ENCODE measurements around the gene DSCAML1. TPM values are rescaled to one million over a fixed set of nuclear protein-coding genes. Genes with fewer than 3 reads are reported as not detected.
A peak's percentile ranks its signal among the peaks of the same experiment; 100 is the strongest.

The DSCAML1 gene
- total RNA-seq, 1 experiment from 2014 or later: 0.90 TPM

DNA sequence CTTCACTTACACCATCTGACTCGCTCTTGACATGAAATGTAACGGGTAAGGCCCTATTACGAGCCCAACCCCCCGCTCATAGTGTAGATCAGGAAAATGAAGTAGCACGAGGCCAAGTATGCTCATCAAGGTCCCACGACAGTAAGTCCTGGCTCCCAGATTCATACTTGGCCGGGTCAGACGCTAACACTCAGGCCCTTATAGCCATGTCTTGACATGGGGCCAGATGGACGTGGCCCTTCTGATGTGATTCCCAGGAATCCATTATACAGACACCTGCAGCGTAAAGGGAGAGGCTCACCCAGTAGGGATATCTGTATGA is 294.3 kb downstream of the DSCAML1 start:
- ChIA-PET CTCF (interaction anchor here (0.6 to 3.0 kb wide), 8 partner anchors 12 to 137 kb away, joined by 3 to 25 read pairs (median 4); no protein-coding TSS in a partner anchor), POLR2A (no interaction called here)
- DNase-seq (ENCODE audit: low spot score): no peak
- no peaks in the 10 kb centered on the region for H3K27me3 Mint-ChIP-seq (ENCODE audit: low read depth)
- TF ChIP-seq, protein P1, sequence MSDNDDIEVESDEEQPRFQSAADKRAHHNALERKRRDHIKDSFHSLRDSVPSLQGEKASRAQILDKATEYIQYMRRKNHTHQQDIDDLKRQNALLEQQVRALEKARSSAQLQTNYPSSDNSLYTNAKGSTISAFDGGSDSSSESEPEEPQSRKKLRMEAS (CRISPR knock-in tag; IDR thresholded peaks at IDR 0.05): no peak
- TF ChIP-seq, protein P2, sequence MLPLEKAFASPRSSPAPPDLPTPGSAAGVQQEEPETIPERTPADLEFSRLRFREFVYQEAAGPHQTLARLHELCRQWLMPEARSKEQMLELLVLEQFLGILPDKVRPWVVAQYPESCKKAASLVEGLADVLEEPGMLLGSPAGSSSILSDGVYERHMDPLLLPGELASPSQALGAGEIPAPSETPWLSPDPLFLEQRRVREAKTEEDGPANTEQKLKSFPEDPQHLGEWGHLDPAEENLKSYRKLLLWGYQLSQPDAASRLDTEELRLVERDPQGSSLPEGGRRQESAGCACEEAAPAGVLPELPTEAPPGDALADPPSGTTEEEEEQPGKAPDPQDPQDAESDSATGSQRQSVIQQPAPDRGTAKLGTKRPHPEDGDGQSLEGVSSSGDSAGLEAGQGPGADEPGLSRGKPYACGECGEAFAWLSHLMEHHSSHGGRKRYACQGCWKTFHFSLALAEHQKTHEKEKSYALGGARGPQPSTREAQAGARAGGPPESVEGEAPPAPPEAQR (CRISPR knock-in tag; IDR thresholded peaks at IDR 0.05): no peak
- no peak for TF ChIP-seq NFYB (CRISPR knock-in tag; conservative IDR thresholded peaks at IDR 0.05; ENCODE audit: low read depth)
- TF ChIP-seq, protein P3, sequence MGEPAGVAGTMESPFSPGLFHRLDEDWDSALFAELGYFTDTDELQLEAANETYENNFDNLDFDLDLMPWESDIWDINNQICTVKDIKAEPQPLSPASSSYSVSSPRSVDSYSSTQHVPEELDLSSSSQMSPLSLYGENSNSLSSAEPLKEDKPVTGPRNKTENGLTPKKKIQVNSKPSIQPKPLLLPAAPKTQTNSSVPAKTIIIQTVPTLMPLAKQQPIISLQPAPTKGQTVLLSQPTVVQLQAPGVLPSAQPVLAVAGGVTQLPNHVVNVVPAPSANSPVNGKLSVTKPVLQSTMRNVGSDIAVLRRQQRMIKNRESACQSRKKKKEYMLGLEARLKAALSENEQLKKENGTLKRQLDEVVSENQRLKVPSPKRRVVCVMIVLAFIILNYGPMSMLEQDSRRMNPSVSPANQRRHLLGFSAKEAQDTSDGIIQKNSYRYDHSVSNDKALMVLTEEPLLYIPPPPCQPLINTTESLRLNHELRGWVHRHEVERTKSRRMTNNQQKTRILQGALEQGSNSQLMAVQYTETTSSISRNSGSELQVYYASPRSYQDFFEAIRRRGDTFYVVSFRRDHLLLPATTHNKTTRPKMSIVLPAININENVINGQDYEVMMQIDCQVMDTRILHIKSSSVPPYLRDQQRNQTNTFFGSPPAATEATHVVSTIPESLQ (CRISPR knock-in tag; IDR thresholded peaks at IDR 0.05): no peak
- no peak for TF ChIP-seq SP1 (CRISPR knock-in tag; conservative IDR thresholded peaks at IDR 0.05)
- no peak for TF ChIP-seq ZNF671 (CRISPR knock-in tag; IDR thresholded peaks at IDR 0.05)
- TF ChIP-seq, protein P4, sequence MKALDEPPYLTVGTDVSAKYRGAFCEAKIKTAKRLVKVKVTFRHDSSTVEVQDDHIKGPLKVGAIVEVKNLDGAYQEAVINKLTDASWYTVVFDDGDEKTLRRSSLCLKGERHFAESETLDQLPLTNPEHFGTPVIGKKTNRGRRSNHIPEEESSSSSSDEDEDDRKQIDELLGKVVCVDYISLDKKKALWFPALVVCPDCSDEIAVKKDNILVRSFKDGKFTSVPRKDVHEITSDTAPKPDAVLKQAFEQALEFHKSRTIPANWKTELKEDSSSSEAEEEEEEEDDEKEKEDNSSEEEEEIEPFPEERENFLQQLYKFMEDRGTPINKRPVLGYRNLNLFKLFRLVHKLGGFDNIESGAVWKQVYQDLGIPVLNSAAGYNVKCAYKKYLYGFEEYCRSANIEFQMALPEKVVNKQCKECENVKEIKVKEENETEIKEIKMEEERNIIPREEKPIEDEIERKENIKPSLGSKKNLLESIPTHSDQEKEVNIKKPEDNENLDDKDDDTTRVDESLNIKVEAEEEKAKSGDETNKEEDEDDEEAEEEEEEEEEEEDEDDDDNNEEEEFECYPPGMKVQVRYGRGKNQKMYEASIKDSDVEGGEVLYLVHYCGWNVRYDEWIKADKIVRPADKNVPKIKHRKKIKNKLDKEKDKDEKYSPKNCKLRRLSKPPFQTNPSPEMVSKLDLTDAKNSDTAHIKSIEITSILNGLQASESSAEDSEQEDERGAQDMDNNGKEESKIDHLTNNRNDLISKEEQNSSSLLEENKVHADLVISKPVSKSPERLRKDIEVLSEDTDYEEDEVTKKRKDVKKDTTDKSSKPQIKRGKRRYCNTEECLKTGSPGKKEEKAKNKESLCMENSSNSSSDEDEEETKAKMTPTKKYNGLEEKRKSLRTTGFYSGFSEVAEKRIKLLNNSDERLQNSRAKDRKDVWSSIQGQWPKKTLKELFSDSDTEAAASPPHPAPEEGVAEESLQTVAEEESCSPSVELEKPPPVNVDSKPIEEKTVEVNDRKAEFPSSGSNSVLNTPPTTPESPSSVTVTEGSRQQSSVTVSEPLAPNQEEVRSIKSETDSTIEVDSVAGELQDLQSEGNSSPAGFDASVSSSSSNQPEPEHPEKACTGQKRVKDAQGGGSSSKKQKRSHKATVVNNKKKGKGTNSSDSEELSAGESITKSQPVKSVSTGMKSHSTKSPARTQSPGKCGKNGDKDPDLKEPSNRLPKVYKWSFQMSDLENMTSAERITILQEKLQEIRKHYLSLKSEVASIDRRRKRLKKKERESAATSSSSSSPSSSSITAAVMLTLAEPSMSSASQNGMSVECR (CRISPR knock-in tag; IDR thresholded peaks at IDR 0.05; ENCODE audit: borderline replicate concordance): no peak
- no peak overlapping the region for H3K4me3 Mint-ChIP-seq
- H3K27ac Mint-ChIP-seq: no peak overlapping the region
- H3K4me1 Mint-ChIP-seq: peaks cover 19% of the 10 kb centered on the region
- no peak for ATAC-seq
- no peaks in the 10 kb centered on the region for H3K36me3 Mint-ChIP-seq
- H3K9me3 Mint-ChIP-seq: no peaks in the 10 kb centered on the region

DNA sequence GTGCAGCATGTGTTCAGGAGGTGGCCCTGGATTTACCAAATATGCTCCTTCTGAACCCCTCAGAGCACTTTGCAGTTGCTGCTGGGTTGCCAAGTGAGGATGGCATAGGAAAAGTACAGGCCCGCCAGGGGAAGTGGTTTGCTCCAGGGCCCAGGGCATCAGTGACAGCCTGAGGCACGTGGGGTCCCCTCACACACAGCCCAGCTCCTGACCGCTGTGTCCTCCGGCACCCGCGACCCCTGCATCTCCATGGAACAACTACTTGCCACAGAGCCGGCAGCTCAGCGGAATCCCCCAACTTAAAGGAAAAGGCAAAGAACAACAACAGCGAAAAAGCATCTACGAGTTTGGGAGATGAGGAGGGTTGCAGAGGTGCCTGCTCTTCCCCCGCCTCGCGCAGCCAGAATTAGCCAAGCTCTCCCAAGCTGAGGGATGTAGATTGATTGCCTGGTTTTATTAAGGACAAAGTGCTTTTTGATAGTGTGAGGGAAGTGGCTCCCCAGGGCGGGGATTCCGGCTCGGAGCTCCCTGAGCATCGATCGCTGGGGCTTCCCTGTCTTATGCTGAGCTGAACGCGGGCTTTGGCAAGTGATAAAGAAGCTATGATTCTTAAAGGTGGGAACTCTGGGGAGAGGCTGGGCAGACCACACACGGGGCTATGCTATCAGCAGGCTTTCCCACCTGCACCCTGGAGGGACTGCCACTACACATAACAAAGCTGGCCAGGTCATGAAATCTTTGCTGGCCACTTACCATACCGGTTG is 294.8 kb downstream of the DSCAML1 start:
- Mint-ChIP-seq H3K4me1 (peaks cover 19% of the 10 kb centered on the region), H3K4me3 (no peak overlapping the region), H3K27ac (no peak overlapping the region), H3K27me3 (ENCODE audit: low read depth) (no peaks in the 10 kb centered on the region), H3K36me3 (no peaks in the 10 kb centered on the region), H3K9me3 (no peaks in the 10 kb centered on the region)
- POLR2A ChIA-PET: no interaction called here
- CTCF ChIA-PET: interaction anchor here (0.6 to 3.0 kb wide), 9 partner anchors 12 to 138 kb away, joined by 3 to 25 read pairs (median 4); no protein-coding TSS in a partner anchor
- DNase-seq (ENCODE audit: low spot score) (no peak), ATAC-seq (peak; percentile 54)
- TF ChIP-seq ZNF671 (CRISPR knock-in tag; IDR thresholded peaks at IDR 0.05) (no peak), JAZF1 (CRISPR knock-in tag; IDR thresholded peaks at IDR 0.05) (no peak), TP53 (CRISPR knock-in tag; IDR thresholded peaks at IDR 0.05) (no peak), HMGA2 (CRISPR knock-in tag; IDR thresholded peaks at IDR 0.05) (no peak), NFE2L1 (CRISPR knock-in tag; IDR thresholded peaks at IDR 0.05) (no peak), EMX1 (CRISPR knock-in tag; IDR thresholded peaks at IDR 0.05) (no peak), SOX15 (CRISPR knock-in tag; IDR thresholded peaks at IDR 0.05) (no peak), TCF7 (CRISPR knock-in tag; IDR thresholded peaks at IDR 0.05; ENCODE audit: low read depth) (no peak), ZNF121 (CRISPR knock-in tag; IDR thresholded peaks at IDR 0.05) (no peak)
- TF ChIP-seq, protein P5, sequence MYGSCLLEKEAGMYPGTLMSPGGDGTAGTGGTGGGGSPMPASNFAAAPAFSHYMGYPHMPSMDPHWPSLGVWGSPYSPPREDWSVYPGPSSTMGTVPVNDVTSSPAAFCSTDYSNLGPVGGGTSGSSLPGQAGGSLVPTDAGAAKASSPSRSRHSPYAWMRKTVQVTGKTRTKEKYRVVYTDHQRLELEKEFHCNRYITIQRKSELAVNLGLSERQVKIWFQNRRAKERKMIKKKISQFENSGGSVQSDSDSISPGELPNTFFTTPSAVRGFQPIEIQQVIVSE (CRISPR knock-in tag; IDR thresholded peaks at IDR 0.05; ENCODE audit: borderline replicate concordance): no peak
- TF ChIP-seq, protein P6, sequence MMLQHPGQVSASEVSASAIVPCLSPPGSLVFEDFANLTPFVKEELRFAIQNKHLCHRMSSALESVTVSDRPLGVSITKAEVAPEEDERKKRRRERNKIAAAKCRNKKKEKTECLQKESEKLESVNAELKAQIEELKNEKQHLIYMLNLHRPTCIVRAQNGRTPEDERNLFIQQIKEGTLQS (CRISPR knock-in tag; conservative IDR thresholded peaks at IDR 0.05): no peak
- TF ChIP-seq, protein P4 (CRISPR knock-in tag; IDR thresholded peaks at IDR 0.05; ENCODE audit: borderline replicate concordance): no peak
- TF ChIP-seq, protein P7, sequence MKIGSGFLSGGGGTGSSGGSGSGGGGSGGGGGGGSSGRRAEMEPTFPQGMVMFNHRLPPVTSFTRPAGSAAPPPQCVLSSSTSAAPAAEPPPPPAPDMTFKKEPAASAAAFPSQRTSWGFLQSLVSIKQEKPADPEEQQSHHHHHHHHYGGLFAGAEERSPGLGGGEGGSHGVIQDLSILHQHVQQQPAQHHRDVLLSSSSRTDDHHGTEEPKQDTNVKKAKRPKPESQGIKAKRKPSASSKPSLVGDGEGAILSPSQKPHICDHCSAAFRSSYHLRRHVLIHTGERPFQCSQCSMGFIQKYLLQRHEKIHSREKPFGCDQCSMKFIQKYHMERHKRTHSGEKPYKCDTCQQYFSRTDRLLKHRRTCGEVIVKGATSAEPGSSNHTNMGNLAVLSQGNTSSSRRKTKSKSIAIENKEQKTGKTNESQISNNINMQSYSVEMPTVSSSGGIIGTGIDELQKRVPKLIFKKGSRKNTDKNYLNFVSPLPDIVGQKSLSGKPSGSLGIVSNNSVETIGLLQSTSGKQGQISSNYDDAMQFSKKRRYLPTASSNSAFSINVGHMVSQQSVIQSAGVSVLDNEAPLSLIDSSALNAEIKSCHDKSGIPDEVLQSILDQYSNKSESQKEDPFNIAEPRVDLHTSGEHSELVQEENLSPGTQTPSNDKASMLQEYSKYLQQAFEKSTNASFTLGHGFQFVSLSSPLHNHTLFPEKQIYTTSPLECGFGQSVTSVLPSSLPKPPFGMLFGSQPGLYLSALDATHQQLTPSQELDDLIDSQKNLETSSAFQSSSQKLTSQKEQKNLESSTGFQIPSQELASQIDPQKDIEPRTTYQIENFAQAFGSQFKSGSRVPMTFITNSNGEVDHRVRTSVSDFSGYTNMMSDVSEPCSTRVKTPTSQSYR (CRISPR knock-in tag; IDR thresholded peaks at IDR 0.05): no peak
